Endothelial cell (in vitro differentiated cells): ENCODE data around the gene ARID3A. TPM values are rescaled to one million over a fixed set of nuclear protein-coding genes. Genes with fewer than 3 reads are reported as not detected.

Experiments
- DNase-seq: peaks from one replicate; pipeline ENCODE4 v3.0.0; 2021; ENCODE audit warnings: low spot score
- H3K27ac Mint-ChIP-seq: one replicate; pipeline ENCODE4 v1.8.0; 2021; ENCODE audit warnings: mixed read lengths, inconsistent platforms; ENCODE audit not compliant: unreplicated experiment
- H3K27me3 Mint-ChIP-seq: one replicate; pipeline ENCODE4 v1.8.0; 2021; ENCODE audit warnings: mild to moderate bottlenecking, moderate library complexity, mixed read lengths, inconsistent platforms; ENCODE audit not compliant: unreplicated experiment
- H3K36me3 Mint-ChIP-seq: one replicate; pipeline ENCODE4 v1.8.0; 2021; ENCODE audit warnings: mild to moderate bottlenecking, low read depth, mixed read lengths, inconsistent platforms; ENCODE audit not compliant: unreplicated experiment
- H3K4me1 Mint-ChIP-seq: one replicate; pipeline ENCODE4 v1.8.0; 2021; ENCODE audit warnings: mild to moderate bottlenecking, mixed read lengths, inconsistent platforms; ENCODE audit not compliant: unreplicated experiment
- H3K4me3 Mint-ChIP-seq: one replicate; pipeline ENCODE4 v1.8.0; 2021; ENCODE audit warnings: mild to moderate bottlenecking, mixed read lengths, inconsistent platforms; ENCODE audit not compliant: unreplicated experiment
- H3K9me3 Mint-ChIP-seq: one replicate; pipeline ENCODE4 v1.8.0; 2021; ENCODE audit warnings: mixed read lengths, inconsistent platforms; ENCODE audit not compliant: unreplicated experiment
- total RNA-seq: library from RNA; stranded (reverse); fragmentation: NEBNext Ultra II Directional; extraction: Animal tissue kit (Norgen Biotek cat#: 25700); gene quantifications from one replicate; pipeline ENCODE4 v1.2.1, GENCODE V29; 2021; ENCODE audit not compliant: unreplicated experiment
- TF ChIP-seq, protein P1 (sequence below): fragments of 200-600 bp; sonication (generic); IDR thresholded peaks from one replicate; pipeline ENCODE4 v1.5.0; 2021; ENCODE audit warnings: antibody characterized with exemption; ENCODE audit not compliant: unreplicated experiment

Gene ARID3A
- total RNA-seq, 1 donor from 2014 or later, result 108 TPM

DNA sequence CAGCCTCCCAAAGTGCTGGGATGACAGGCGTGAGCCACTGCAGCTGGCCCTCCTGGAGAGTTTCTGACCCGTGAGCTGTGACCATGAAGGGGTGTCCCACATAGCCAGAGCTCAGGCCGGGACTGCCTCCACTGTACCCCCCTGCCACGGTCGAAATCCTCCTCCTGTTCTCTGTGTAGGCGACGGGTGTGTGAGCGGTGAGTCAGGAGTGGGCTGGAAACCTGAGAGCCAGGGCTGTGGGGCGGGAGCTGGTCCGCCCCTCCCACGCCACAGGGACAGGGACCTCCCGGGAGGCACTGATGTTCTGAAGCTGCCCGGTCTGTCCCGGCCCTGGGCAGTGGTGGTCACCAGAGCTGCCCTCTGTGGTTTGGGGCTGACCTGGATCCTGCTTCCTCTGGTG lies 62.2 kb downstream of the ARID3A start:
- Mint-ChIP-seq H3K27me3 (peaks cover 3% of the 10 kb centered on the region), H3K27ac (no peak overlapping the region)
- no peak for DNase-seq

DNA sequence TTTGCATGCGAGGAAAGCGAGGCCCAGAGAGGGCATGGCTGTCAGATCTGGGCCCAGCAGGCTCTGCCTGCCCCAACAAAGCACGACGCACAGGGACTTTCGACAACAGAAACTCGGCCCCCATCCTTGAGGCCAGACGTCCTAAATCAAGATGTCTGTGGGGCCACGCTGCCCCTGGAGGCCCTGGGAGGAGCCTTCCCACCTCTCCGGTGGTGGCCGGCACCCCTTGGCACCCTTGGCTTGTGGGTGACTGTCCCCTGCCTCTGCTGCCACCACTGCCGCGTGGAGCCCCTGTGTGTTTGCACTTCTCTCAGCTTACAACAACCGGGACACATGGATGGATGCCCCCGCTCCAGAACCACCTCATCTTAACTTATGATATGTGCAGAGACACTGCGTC lies 62.7 kb downstream of the ARID3A start:
- peaks cover 10% of the 10 kb centered on the region for H3K36me3 Mint-ChIP-seq
- TF ChIP-seq, protein P1, sequence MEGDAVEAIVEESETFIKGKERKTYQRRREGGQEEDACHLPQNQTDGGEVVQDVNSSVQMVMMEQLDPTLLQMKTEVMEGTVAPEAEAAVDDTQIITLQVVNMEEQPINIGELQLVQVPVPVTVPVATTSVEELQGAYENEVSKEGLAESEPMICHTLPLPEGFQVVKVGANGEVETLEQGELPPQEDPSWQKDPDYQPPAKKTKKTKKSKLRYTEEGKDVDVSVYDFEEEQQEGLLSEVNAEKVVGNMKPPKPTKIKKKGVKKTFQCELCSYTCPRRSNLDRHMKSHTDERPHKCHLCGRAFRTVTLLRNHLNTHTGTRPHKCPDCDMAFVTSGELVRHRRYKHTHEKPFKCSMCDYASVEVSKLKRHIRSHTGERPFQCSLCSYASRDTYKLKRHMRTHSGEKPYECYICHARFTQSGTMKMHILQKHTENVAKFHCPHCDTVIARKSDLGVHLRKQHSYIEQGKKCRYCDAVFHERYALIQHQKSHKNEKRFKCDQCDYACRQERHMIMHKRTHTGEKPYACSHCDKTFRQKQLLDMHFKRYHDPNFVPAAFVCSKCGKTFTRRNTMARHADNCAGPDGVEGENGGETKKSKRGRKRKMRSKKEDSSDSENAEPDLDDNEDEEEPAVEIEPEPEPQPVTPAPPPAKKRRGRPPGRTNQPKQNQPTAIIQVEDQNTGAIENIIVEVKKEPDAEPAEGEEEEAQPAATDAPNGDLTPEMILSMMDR, result no peak
- H3K27me3 Mint-ChIP-seq, result peaks cover 3% of the 10 kb centered on the region
- H3K9me3 Mint-ChIP-seq, result no peaks in the 10 kb centered on the region
- peak overlapping the region; percentile 62 for H3K4me3 Mint-ChIP-seq
- no peak overlapping the region for H3K27ac Mint-ChIP-seq
- peaks cover 8% of the 10 kb centered on the region for H3K4me1 Mint-ChIP-seq
- DNase-seq, result no peak

More for the DNA sequence above, 62.2 kb downstream of the ARID3A start:
- H3K4me3 Mint-ChIP-seq, result no peak overlapping the region
- TF ChIP-seq, protein P1, result no peak
- H3K36me3 Mint-ChIP-seq, result peaks cover 10% of the 10 kb centered on the region
- H3K4me1 Mint-ChIP-seq, result peaks cover 8% of the 10 kb centered on the region
- no peaks in the 10 kb centered on the region for H3K9me3 Mint-ChIP-seq

DNA sequence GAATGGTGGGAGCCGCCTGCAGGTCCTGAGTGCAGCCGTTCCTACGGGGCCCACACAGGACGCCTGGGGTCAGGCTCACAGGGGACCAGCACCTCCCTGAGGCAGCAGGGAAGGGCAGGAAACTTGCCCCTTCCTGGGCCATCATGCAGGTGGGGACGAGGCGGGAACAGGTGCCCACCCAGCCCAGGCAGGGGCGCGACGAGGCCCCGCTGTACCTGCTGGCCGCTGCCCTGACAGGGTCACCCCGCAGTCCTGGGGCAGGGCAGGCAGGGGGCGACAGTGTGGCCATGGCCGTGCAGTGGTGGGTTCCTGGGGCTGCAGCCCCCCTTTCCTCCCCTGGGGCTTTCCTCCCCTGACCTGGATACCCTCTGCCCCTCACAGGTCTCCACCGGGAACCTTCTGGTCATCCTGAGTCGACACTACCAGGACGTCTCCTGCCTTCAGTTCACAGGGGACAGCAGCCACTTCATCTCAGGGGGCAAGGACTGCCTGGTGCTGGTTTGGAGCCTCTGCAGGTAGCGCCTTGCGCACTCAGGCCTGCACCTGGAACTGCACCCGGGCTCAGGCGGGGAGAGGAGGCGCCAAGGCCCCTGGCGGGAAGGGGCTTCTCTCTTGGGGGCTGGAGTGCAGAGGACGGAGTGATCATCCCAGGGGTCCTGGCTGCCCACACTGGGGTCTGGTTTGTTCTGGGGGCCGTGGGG lies 63.7 kb downstream of the ARID3A start:
- H3K4me1 Mint-ChIP-seq, result peaks cover 8% of the 10 kb centered on the region

DNA sequence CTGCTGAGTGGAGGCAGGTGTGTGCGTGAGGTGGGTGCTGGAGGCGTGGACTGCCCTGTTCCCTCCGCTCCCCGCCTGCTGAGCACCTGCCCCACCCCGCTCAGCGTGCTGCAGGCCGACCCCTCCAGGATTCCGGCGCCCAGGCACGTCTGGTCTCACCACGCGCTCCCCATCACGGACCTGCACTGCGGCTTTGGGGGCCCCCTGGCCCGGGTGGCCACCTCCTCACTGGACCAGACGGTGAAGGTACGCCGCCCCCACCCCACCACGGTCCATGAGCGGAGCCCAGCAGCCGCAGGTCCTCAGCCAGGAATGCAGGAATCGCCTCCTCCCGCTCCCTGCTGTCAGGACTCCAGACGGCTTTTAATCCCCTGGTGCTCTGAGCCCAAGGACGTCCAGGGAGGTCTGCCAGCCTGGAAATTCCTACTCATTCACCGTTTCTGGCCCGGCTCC lies 64.3 kb downstream of the ARID3A start:
- H3K36me3 Mint-ChIP-seq, result peaks cover 10% of the 10 kb centered on the region
- peaks cover 4% of the 10 kb centered on the region for H3K4me1 Mint-ChIP-seq
- no peak overlapping the region for H3K4me3 Mint-ChIP-seq
- DNase-seq, result no peak
- TF ChIP-seq, protein P1, result no peak
- H3K27me3 Mint-ChIP-seq, result peaks cover 1% of the 10 kb centered on the region
- H3K27ac Mint-ChIP-seq, result no peak overlapping the region
- no peaks in the 10 kb centered on the region for H3K9me3 Mint-ChIP-seq

More for the DNA sequence above, 63.7 kb downstream of the ARID3A start:
- peaks cover 4% of the 10 kb centered on the region for H3K27me3 Mint-ChIP-seq
- no peak overlapping the region for H3K4me3 Mint-ChIP-seq
- peak; percentile 43 for DNase-seq
- TF ChIP-seq, protein P1, result peak; percentile 45
- H3K36me3 Mint-ChIP-seq, result peaks cover 10% of the 10 kb centered on the region
- H3K9me3 Mint-ChIP-seq, result no peaks in the 10 kb centered on the region
- no peak overlapping the region for H3K27ac Mint-ChIP-seq

DNA sequence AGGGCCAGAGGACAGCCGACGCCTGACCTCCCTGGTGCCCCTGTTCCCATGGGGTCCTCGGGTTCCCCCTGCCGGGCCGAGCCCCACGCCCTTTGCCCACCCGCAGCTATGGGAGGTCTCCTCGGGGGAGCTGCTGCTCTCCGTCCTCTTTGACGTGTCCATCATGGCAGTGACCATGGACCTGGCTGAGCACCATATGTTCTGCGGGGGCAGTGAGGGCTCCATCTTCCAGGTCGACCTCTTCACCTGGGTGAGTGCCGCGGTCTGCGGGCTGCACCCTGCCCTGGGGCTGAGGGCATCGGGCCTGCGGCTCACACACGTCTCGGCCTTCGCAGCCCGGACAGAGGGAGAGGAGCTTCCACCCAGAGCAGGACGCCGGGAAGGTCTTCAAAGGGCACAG lies 64.9 kb downstream of the ARID3A start:
- TF ChIP-seq, protein P1, result no peak
- Mint-ChIP-seq H3K9me3 (no peaks in the 10 kb centered on the region), H3K27me3 (peaks cover 1% of the 10 kb centered on the region), H3K36me3 (peaks cover 10% of the 10 kb centered on the region), H3K4me3 (no peak overlapping the region), H3K27ac (no peak overlapping the region), H3K4me1 (peaks cover 4% of the 10 kb centered on the region)
- DNase-seq, result no peak
